Right cardiac atrium (tissue), 5 donors: Measurements from ENCODE around the gene STAG2. TPM values are rescaled to one million over a fixed set of nuclear protein-coding genes. Genes with fewer than 3 reads are reported as not detected.

Source experiments
- ATAC-seq, 2 donors: fragments of 200-7000 bp; cut with Tn5 transposase; one replicate each; pipeline versions ENCODE4 v1.8.0 to v1.9.1; 2020; ENCODE audit warnings: moderate library complexity in 2 of 2, mild to moderate bottlenecking in 1 of 2
- DNase-seq, 3 donors: peaks; one replicate each; pipeline ENCODE4 v3.0.0-alpha.2; 2020
- H3K27ac ChIP-seq: one replicate; pipeline ENCODE4 v1.5.1; 2013; ENCODE audit warnings: mild to moderate bottlenecking, low read length, control low read depth, moderate library complexity
- H3K27me3 ChIP-seq: one replicate; pipeline ENCODE4 v1.6.1; 2013; ENCODE audit not compliant: control insufficient read depth, insufficient read depth
- H3K4me1 ChIP-seq: one replicate; pipeline ENCODE4 v1.6.1; 2013; ENCODE audit warnings: low read length; ENCODE audit not compliant: control insufficient read depth, insufficient read depth
- H3K4me3 ChIP-seq: one replicate; pipeline ENCODE4 v1.5.1; 2013; ENCODE audit warnings: low read length, control low read depth
- H3K9me3 ChIP-seq: one replicate; pipeline ENCODE4 v1.6.1; 2013; ENCODE audit warnings: low read length; ENCODE audit not compliant: control insufficient read depth
- WGBS: extraction: QIAGEN DNeasy Blood & Tissue Kit; methylation state at CpG from one replicate; pipeline ENCODE4 v1.1.7; 2013; 5-methylcytosine and 5-hydroxymethylcytosine counted together
- intact Hi-C, 4 donors: fragments of 100-400 bp; cut with DNase I; formaldehyde crosslinking; loops; one replicate each; pipeline versions ENCODE4 v1.11.0 to v1.14.0; 2022 to 2023
- polyA plus RNA-seq: library from polyadenylated mRNA; stranded (reverse); fragments of 200-250 nt; gene quantifications from one replicate; pipeline ENCODE4 v1.2.3, GENCODE V29; 2013
- total RNA-seq, 4 donors: library from RNA; stranded (reverse); fragmentation: NEBNext Ultra II Directional; extraction: Animal tissue kit (Norgen Biotek cat#: 25700); gene quantifications; one replicate each; pipeline ENCODE4 v1.2.1, GENCODE V29; 2021
- donor health status: healthy with polysubstance abuse.
- donor health status: DM: no; HTN: yes; CAD: no.
- donor health status: DM: no; HTN: no; CAD: no.
- donor health status: DM: no; HTN: yes; CAD: no; lungs with severe emphysema.
- donor health status: DM: yes; HTN: yes; CAD: no.

Gene STAG2
- total and polyA plus RNA-seq, 5 donors, result 11.9 to 43.4 (median 38.0) TPM

DNA sequence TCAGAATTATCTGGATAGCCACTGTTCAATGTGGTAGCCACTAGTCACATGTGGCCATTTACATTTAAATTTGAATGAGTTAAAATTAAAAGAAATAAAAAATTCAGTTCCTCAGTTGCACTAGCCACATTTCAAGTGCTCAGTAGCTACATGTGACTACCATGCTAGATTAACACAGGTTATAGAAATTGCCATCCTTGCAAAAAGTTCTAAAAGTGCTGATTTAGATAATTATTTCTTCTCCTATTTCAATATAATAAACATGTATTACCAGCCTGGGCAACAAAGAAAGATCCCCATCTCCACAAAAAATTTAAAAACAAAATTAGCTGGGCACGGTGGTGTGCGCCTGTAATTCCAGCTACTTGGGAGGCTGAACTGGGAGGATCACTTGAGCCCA, 11.7 kb upstream of the STAG2 start:
- DNase-seq (no peak), ATAC-seq (no peak)
- H3K27me3 ChIP-seq, result no peaks in the 10 kb centered on the region
- WGBS, result 100% methylated on average over 2 of the region's 2 CpGs
- intact Hi-C loops, result no loop called here
- H3K4me3 ChIP-seq, result no peak overlapping the region
- H3K9me3 ChIP-seq, result no peaks in the 10 kb centered on the region
- no peaks in the 10 kb centered on the region for H3K4me1 ChIP-seq
- no peak overlapping the region for H3K27ac ChIP-seq

GRCh38 chrX:123959281-123960063, 2.0 kb upstream of the STAG2 start:
- ATAC-seq (peak; percentile 23 to 46), DNase-seq (peak; percentile 61 to 87 (median 83))
- under 1% methylated on average over 35 of the region's 35 CpGs for WGBS
- H3K4me1 ChIP-seq, result no peaks in the 10 kb centered on the region
- H3K27ac ChIP-seq, result peak overlapping the region; percentile 99
- intact Hi-C loops, result no loop called here
- H3K4me3 ChIP-seq, result peak overlapping the region; percentile 98
- no peaks in the 10 kb centered on the region for H3K9me3 ChIP-seq
- H3K27me3 ChIP-seq, result no peaks in the 10 kb centered on the region

DNA sequence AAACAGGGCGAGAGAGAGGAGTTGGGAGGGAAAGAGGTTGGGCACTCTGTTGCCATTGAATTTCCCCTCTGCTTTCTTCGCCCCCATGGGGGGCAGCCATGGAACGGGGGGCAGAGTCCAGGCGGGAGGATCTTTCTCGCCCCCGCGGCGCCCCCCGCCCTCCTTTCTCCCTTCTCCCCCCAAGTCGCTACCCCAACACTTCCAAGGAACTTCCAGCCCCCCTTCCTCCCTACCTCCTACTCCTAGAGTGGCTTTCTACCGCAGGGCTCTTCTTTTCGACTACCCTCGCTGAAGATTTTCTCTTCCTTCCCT, 594 bp upstream of the STAG2 start:
- no peaks in the 10 kb centered on the region for H3K9me3 ChIP-seq
- 0% methylated on average over 12 of the region's 13 CpGs for WGBS
- H3K27me3 ChIP-seq, result no peaks in the 10 kb centered on the region
- intact Hi-C loops, result no loop called here
- DNase-seq (no peak), ATAC-seq (no peak)
- H3K27ac ChIP-seq, result peak overlapping the region; percentile 98
- H3K4me1 ChIP-seq, result no peaks in the 10 kb centered on the region
- H3K4me3 ChIP-seq, result peak overlapping the region; percentile 94

GRCh38 chrX:123962006-123962467, 531 bp downstream of the STAG2 start:
- 0% methylated on average over 23 of the region's 23 CpGs for WGBS
- Histone ChIP-seq H3K27ac (peak overlapping the region; percentile 99), H3K27me3 (no peaks in the 10 kb centered on the region), H3K4me3 (peak overlapping the region; percentile 94), H3K4me1 (no peaks in the 10 kb centered on the region), H3K9me3 (no peaks in the 10 kb centered on the region)
- DNase-seq (no peak), ATAC-seq (no peak)
- intact Hi-C loops, result no loop called here

DNA sequence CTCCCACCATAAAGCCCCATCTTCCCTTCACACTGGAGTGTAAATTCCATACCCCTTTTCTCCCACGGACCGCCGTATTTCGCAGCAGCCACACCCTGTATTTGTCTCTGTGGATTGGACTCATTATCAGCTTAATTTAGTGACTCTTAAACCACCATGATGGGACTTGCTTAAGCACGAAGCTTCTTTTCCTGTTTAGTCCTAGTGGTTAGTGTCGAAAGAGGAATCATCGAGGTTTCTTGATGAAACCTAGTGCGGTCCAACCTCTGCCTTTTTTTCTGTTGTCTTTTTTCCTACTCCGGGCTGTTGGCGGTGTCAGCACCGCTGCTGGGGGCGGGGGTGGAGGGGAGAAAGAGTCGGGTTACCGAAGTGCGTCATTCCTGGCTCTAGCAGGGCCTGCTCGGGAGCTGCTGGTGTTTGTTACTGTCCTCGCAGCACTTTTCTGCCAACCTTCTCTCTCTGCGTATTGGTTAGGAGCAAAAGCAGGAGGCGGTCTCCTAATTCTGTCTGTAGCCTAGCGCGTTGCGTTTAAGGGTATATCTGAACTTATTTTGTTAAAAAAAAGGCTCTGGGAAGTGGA, 1.4 kb downstream of the STAG2 start:
- peak; percentile 84 to 90 for ATAC-seq
- DNase-seq, result peak; percentile 89 to 94 (median 93)
- Histone ChIP-seq H3K27me3 (no peaks in the 10 kb centered on the region), H3K9me3 (no peaks in the 10 kb centered on the region), H3K27ac (peak overlapping the region; percentile 99), H3K4me1 (no peaks in the 10 kb centered on the region), H3K4me3 (peak overlapping the region; percentile 94)
- under 1% methylated on average over 22 of the region's 22 CpGs for WGBS
- intact Hi-C loops, result no loop called here

GRCh38 chrX:123964156-123964834, 2.8 kb downstream of the STAG2 start:
- DNase-seq (no peak), ATAC-seq (no peak)
- Histone ChIP-seq H3K27ac (no peak overlapping the region), H3K27me3 (no peaks in the 10 kb centered on the region), H3K9me3 (no peaks in the 10 kb centered on the region), H3K4me3 (peak overlapping the region; percentile 94), H3K4me1 (no peaks in the 10 kb centered on the region)
- WGBS, result 0% methylated on average over 2 of the region's 2 CpGs
- intact Hi-C loops, result no loop called here

GRCh38 chrX:123965712-123966111, 4.2 kb downstream of the STAG2 start:
- H3K4me1 ChIP-seq, result peaks cover 1% of the 10 kb centered on the region
- H3K27ac ChIP-seq, result no peak overlapping the region
- ATAC-seq, result no peak
- no peak for DNase-seq
- H3K9me3 ChIP-seq, result no peaks in the 10 kb centered on the region
- no peaks in the 10 kb centered on the region for H3K27me3 ChIP-seq
- intact Hi-C loops, result no loop called here
- 95% methylated on average over 6 of the region's 6 CpGs for WGBS
- H3K4me3 ChIP-seq, result no peak overlapping the region

- Histone ChIP-seq H3K27me3 (no peaks in the 10 kb centered on the region), H3K9me3 (no peaks in the 10 kb centered on the region), H3K4me3 (no peak overlapping the region), H3K27ac (no peak overlapping the region), H3K4me1 (peaks cover 3% of the 10 kb centered on the region)
- intact Hi-C loops, result no loop called here
- WGBS, result 90% methylated on average over 7 of the region's 7 CpGs
- ATAC-seq (no peak), DNase-seq (no peak)
Observed at GRCh38 chrX:123967497-123967896, 6.0 kb downstream of the STAG2 start.

- intact Hi-C loops, result no loop called here
- WGBS, result 57% methylated on average over 5 of the region's 5 CpGs
- peaks cover 3% of the 10 kb centered on the region for H3K4me1 ChIP-seq
Observed at GRCh38 chrX:123968383-123969050, 7.0 kb downstream of the STAG2 start.

DNA sequence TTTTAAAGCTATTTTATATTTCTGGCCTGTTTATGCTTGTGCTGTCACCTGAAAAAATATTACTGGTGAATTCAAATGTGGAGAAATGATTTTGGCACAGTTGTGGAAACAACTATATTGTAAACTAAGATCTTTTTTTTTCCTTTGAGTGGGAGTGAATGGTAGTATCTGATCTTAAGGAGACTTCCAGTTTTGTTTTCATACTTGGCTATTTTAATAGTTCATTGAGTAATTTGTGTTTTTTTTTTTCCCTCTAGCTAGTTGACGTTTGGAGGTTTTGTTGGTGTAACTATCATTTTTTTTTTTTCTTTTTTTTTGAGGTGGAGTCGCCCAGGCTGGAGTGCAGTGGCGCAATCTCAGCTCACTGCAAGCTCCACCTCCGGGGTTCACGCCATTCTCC, 10.5 kb downstream of the STAG2 start:
- Histone ChIP-seq H3K4me3 (no peak overlapping the region), H3K27ac (no peak overlapping the region), H3K27me3 (no peaks in the 10 kb centered on the region), H3K9me3 (no peaks in the 10 kb centered on the region), H3K4me1 (peaks cover 3% of the 10 kb centered on the region)
- no peak for DNase-seq
- intact Hi-C loops, result no loop called here
- WGBS, result 47% methylated on average over 5 of the region's 5 CpGs
- no peak for ATAC-seq

More at GRCh38 chrX:123968383-123969050, 7.0 kb downstream of the STAG2 start:
- DNase-seq (no peak), ATAC-seq (no peak)
- H3K27ac ChIP-seq, result no peak overlapping the region
- H3K4me3 ChIP-seq, result no peak overlapping the region
- no peaks in the 10 kb centered on the region for H3K9me3 ChIP-seq
- no peaks in the 10 kb centered on the region for H3K27me3 ChIP-seq

DNA sequence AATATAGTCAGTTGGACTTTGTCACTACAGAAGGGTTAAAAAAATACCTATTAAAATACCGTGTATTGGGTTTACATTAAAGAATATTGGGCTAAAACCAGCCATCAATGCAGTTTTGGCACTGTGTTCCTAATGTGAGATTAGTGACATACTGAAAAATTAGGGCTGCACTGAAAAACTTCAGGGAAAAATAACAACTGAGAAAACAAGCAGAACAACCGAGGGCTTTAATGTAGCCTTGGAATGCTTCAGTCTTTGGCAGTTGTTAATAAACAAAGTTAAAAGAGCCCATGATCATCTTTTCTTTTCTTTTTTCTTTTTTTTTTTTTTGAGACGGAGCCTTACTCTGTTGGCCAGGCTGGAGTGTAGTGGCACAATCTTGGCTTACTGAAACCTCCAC, 12.4 kb downstream of the STAG2 start:
- Histone ChIP-seq H3K9me3 (no peaks in the 10 kb centered on the region), H3K27me3 (no peaks in the 10 kb centered on the region), H3K4me3 (no peak overlapping the region), H3K4me1 (peaks cover 5% of the 10 kb centered on the region), H3K27ac (no peak overlapping the region)
- intact Hi-C loops, result no loop called here
- ATAC-seq (no peak), DNase-seq (no peak)
- WGBS, result 45% methylated on average over 3 of the region's 3 CpGs
